Activated CD4-positive, alpha-beta T cell treated with anti-CD3 and anti-CD28 coated beads, Interleukin-2, amount 50 U/mL, for 48 hours (primary cell): ENCODE data around the gene MEI1.

Experiments
- DNase-seq, 2 experiments: peaks; one replicate each; pipeline ENCODE4 v3.0.0-alpha.2; 2020

The MEI1 gene

GRCh38 chr22:41845380-41846267 lies 146.3 kb downstream of the MEI1 start:
- no peak for DNase-seq

- DNase-seq: no peak
Measured at GRCh38 chr22:41846268-41846987, 147.1 kb downstream of the MEI1 start.

- DNase-seq: no peak
Measured at GRCh38 chr22:41847300-41847699, 148.0 kb downstream of the MEI1 start.

- no peak for DNase-seq
Measured at GRCh38 chr22:41848468-41848867, 149.2 kb downstream of the MEI1 start.
